ENCODE results near the gene ZBTB21. TPM values are rescaled to one million over a fixed set of nuclear protein-coding genes. Genes with fewer than 3 reads are reported as not detected.

The ZBTB21 gene
- total RNA-seq, 1 experiment from 2014 or later = 17.9 TPM

- intact Hi-C loops (cut with micrococcal nuclease; ENCODE audit: unreplicated experiment) = no loop called here
- Histone ChIP-seq H3K36me3 (ENCODE audit: control insufficient read depth, insufficient read depth, low read length) (no peaks in the 10 kb centered on the region), H3K4me1 (ENCODE audit: control insufficient read depth, insufficient read depth, low read length) (no peaks in the 10 kb centered on the region), H3K4me3 (ENCODE audit: low read depth in 2 of 2, low read length in 2 of 2) (no peak overlapping the region), H3K27ac (ENCODE audit: low read length) (no peak overlapping the region), H3K27me3 (ENCODE audit: control insufficient read depth, insufficient read depth, low read length) (no peaks in the 10 kb centered on the region), H3K9me3 (ENCODE audit: control insufficient read depth, insufficient read depth, low read depth, low read length) (no peaks in the 10 kb centered on the region)
- no peak for DNase-seq (ENCODE audit: low read depth, low spot score)
- ChIA-PET CTCF (no interaction called here), POLR2A (no interaction called here)
- in situ Hi-C loops (cut with HindIII; ENCODE audit: low pct_unique_long_range_greater_than_20kb, low sequenced_read_pairs) = no loop called here
- TF ChIP-seq CTCF (IDR thresholded peaks at IDR 0.05) (no peak), REST (IDR thresholded peaks at IDR 0.05; ENCODE audit: insufficient read depth in 1 of 2, low read depth in 2 of 2, low read length in 1 of 2) (no peak), SIN3A (IDR thresholded peaks at IDR 0.05; ENCODE audit: borderline replicate concordance, insufficient read depth, low read depth, low read length) (no peak)
- no TSS peak for BruUV-seq (replicated peaks)
- ATAC-seq = 0 out of 2 replicates have a peak, but pooled peaks have one; percentile 30
Measured at GRCh38 chr21:41973861-41974751, 36.1 kb downstream of the ZBTB21 start.

GRCh38 chr21:41973427-41973831, 36.7 kb downstream of the ZBTB21 start:
- no peak for DNase-seq (ENCODE audit: low read depth, low spot score)
- H3K27me3 ChIP-seq (ENCODE audit: control insufficient read depth, insufficient read depth, low read length) = no peaks in the 10 kb centered on the region
- H3K4me3 ChIP-seq (ENCODE audit: low read depth in 2 of 2, low read length in 2 of 2) = no peak overlapping the region
- in situ Hi-C loops (cut with HindIII; ENCODE audit: low pct_unique_long_range_greater_than_20kb, low sequenced_read_pairs) = no loop called here
- H3K27ac ChIP-seq (ENCODE audit: low read length) = no peak overlapping the region
- intact Hi-C loops (cut with micrococcal nuclease; ENCODE audit: unreplicated experiment) = no loop called here
- H3K9me3 ChIP-seq (ENCODE audit: control insufficient read depth, insufficient read depth, low read depth, low read length) = no peaks in the 10 kb centered on the region
- ChIA-PET POLR2A (no interaction called here), CTCF (no interaction called here)
- BruUV-seq (replicated peaks) = no TSS peak
- H3K36me3 ChIP-seq (ENCODE audit: control insufficient read depth, insufficient read depth, low read length) = no peaks in the 10 kb centered on the region
- TF ChIP-seq TCF7L2 (IDR thresholded peaks at IDR 0.05; ENCODE audit: low read depth, low read length) = no peak
- no peak for TF ChIP-seq SIN3A (IDR thresholded peaks at IDR 0.05; ENCODE audit: borderline replicate concordance, insufficient read depth, low read depth, low read length)
- no peak for TF ChIP-seq POLR2AphosphoS5 (IDR thresholded peaks at IDR 0.05; ENCODE audit: low read depth, low read length)
- TF ChIP-seq REST (IDR thresholded peaks at IDR 0.05; ENCODE audit: insufficient read depth in 1 of 2, low read depth in 2 of 2, low read length in 1 of 2) = no peak
- no peak for TF ChIP-seq CTCF (IDR thresholded peaks at IDR 0.05)
- no peaks in the 10 kb centered on the region for H3K4me1 ChIP-seq (ENCODE audit: control insufficient read depth, insufficient read depth, low read length)
- no peak for ATAC-seq
